ENCODE measurements around the gene MEIOSIN.

The MEIOSIN gene

GRCh38 chr19:45782820-45783785, 49.9 kb downstream of the MEIOSIN start:
- Histone ChIP-seq H3K4me1 (ENCODE audit: control insufficient read depth in 1 of 2, insufficient read depth in 1 of 2, low read depth in 1 of 2, low read length in 1 of 2) (peaks cover 6 to 11% of the 10 kb centered on the region in 2 experiments), H3K9me3 (no peaks in the 10 kb centered on the region), H3K27ac (no peak overlapping the region), H3K4me3 (ENCODE audit: low read depth in 1 of 2, low read length in 1 of 2) (no peak overlapping the region), H3K27me3 (peaks cover 100% of the 10 kb centered on the region), H3K36me3 (peaks cover 12% of the 10 kb centered on the region)
- no peak for TF ChIP-seq CTCF (IDR thresholded peaks at IDR 0.05)

GRCh38 chr19:45784096-45784495, 50.9 kb downstream of the MEIOSIN start:
- Histone ChIP-seq H3K27me3 (peaks cover 100% of the 10 kb centered on the region), H3K9me3 (no peaks in the 10 kb centered on the region), H3K4me1 (ENCODE audit: control insufficient read depth in 1 of 2, insufficient read depth in 1 of 2, low read depth in 1 of 2, low read length in 1 of 2) (peaks cover 3 to 8% of the 10 kb centered on the region in 2 experiments), H3K36me3 (peaks cover 12% of the 10 kb centered on the region), H3K4me3 (ENCODE audit: low read depth in 1 of 2, low read length in 1 of 2) (no peak overlapping the region), H3K27ac (no peak overlapping the region)
- TF ChIP-seq CTCF (IDR thresholded peaks at IDR 0.05) = no peak

- Histone ChIP-seq H3K4me3 (ENCODE audit: low read depth in 1 of 2, low read length in 1 of 2) (no peak overlapping the region), H3K4me1 (ENCODE audit: control insufficient read depth in 1 of 2, insufficient read depth in 1 of 2, low read depth in 1 of 2, low read length in 1 of 2) (peaks cover 0 to 1% of the 10 kb centered on the region in 2 experiments), H3K9me3 (no peaks in the 10 kb centered on the region), H3K36me3 (peaks cover 12% of the 10 kb centered on the region), H3K27me3 (peaks cover 100% of the 10 kb centered on the region), H3K27ac (no peak overlapping the region)
- TF ChIP-seq CTCF (IDR thresholded peaks at IDR 0.05) = no peak
Measured at GRCh38 chr19:45785097-45785496, 51.9 kb downstream of the MEIOSIN start.

- TF ChIP-seq CTCF (IDR thresholded peaks at IDR 0.05) = no peak
- Histone ChIP-seq H3K4me3 (ENCODE audit: low read depth in 1 of 2, low read length in 1 of 2) (no peak overlapping the region), H3K4me1 (ENCODE audit: control insufficient read depth in 1 of 2, insufficient read depth in 1 of 2, low read depth in 1 of 2, low read length in 1 of 2) (peaks cover 8 to 10% of the 10 kb centered on the region in 2 experiments), H3K9me3 (no peaks in the 10 kb centered on the region), H3K27me3 (peaks cover 94% of the 10 kb centered on the region), H3K36me3 (peaks cover 12% of the 10 kb centered on the region), H3K27ac (no peak overlapping the region)
Measured at GRCh38 chr19:45785781-45786532, 52.7 kb downstream of the MEIOSIN start.

GRCh38 chr19:45786533-45786894, 53.3 kb downstream of the MEIOSIN start:
- Histone ChIP-seq H3K4me3 (ENCODE audit: low read depth in 1 of 2, low read length in 1 of 2) (no peak overlapping the region), H3K27me3 (peaks cover 89% of the 10 kb centered on the region), H3K36me3 (peaks cover 12% of the 10 kb centered on the region), H3K4me1 (ENCODE audit: control insufficient read depth in 1 of 2, insufficient read depth in 1 of 2, low read depth in 1 of 2, low read length in 1 of 2) (peaks cover 14 to 16% of the 10 kb centered on the region in 2 experiments), H3K27ac (no peak overlapping the region), H3K9me3 (no peaks in the 10 kb centered on the region)
- no peak for TF ChIP-seq CTCF (IDR thresholded peaks at IDR 0.05)
